HCT116 (cell line): ENCODE results near the gene TNF. TPM values are rescaled to one million over a fixed set of nuclear protein-coding genes. Genes with fewer than 3 reads are reported as not detected.

Experiments
- ATAC-seq: fragments of 200-7000 bp; cut with Tn5 transposase; 2 replicates; pipeline ENCODE4 v1.9.1; 2020; ENCODE audit warnings: mild to moderate bottlenecking, moderate library complexity
- BruUV-seq: library from RNA; stranded (reverse); fragments of 400-500 nt; replicated peaks from 2 replicates; lab custom pipeline; 2021; lab: Mats Ljungman, UMichigan
- CTCF ChIA-PET: fragments of 300-600 bp; sonication (Branson Sonifier 250); formaldehyde crosslinking; loops from one replicate; lab custom pipeline; 2021; ENCODE audit warnings: antibody characterized with exemption; lab: Charles Lee
- POLR2A ChIA-PET: fragments of 300-600, 350-600 bp; sonication (Branson Sonifier 250); formaldehyde crosslinking; loops from one replicate; lab custom pipeline; 2021; ENCODE audit warnings: antibody characterized with exemption; lab: Charles Lee
- RAD21 ChIA-PET, 2 experiments: fragments of 300-600 bp; sonication (Branson Sonifier 250); formaldehyde crosslinking; loops; one replicate each; lab custom pipeline; 2023; ENCODE audit warnings: low total read pairs in 2 of 2; ENCODE audit not compliant: uncharacterized antibody in 2 of 2, unreplicated experiment in 2 of 2, low non-redundant PET in 1 of 2; lab: Charles Lee
- DNase-seq: peaks from one replicate; pipeline ENCODE4 v3.0.0-alpha.2; 2010; ENCODE audit warnings: low read depth, low spot score
- H2AFZ ChIP-seq: fragments of 200-600 bp; shearing (Covaris generic), sonication (generic); 2 replicates; pipeline ENCODE4 v1.6.1; 2017; ENCODE audit warnings: low read depth, mixed run types, mixed read lengths, antibody characterized with exemption, low read length; ENCODE audit not compliant: poor library complexity, severe bottlenecking
- H3K27ac ChIP-seq: 2 replicates; pipeline ENCODE4 v1.5.1; 2012; ENCODE audit warnings: low read depth, low read length
- H3K27me3 ChIP-seq: fragments of 200-600 bp; sonication (generic); 2 replicates; pipeline ENCODE4 v1.6.1; 2016; ENCODE audit warnings: mixed run types, low read length, mixed read lengths; ENCODE audit not compliant: insufficient read depth
- H3K36me3 ChIP-seq, 2 experiments: fragments of 200-500 bp in 1 of 2; fragments of 200-600 bp in 1 of 2; sonication (Bioruptor generic) in 1 of 2; sonication (generic) in 1 of 2; 2 replicates each; pipeline versions ENCODE4 v1.5.1 to v1.6.1; 2014 to 2016; ENCODE audit warnings: low read length in 2 of 2, inconsistent platforms in 1 of 2, mixed read lengths in 1 of 2, mixed run types in 1 of 2; ENCODE audit not compliant: insufficient read depth in 2 of 2, control insufficient read depth in 1 of 2
- H3K4me1 ChIP-seq, 2 experiments: fragments of 200-600 bp in 1 of 2; sonication (generic) in 1 of 2; 2 replicates each; pipeline versions ENCODE4 v1.5.1 to v1.6.1; 2012 to 2017; ENCODE audit warnings: low read length in 2 of 2, inconsistent platforms in 1 of 2, mild to moderate bottlenecking in 1 of 2, mixed read lengths in 1 of 2, mixed run types in 1 of 2, moderate library complexity in 1 of 2; ENCODE audit not compliant: insufficient read depth in 2 of 2, control insufficient read depth in 1 of 2
- H3K4me2 ChIP-seq: fragments of 200-600 bp; sonication (generic); 2 replicates; pipeline ENCODE4 v1.6.1; 2017; ENCODE audit warnings: mixed run types, low read length, mixed read lengths
- H3K4me3 ChIP-seq, 2 experiments: fragments of 200-600 bp in 1 of 2; sonication (generic) in 1 of 2; replicated peaks in 1 of 2; 2 replicates each; pipeline ENCODE4 v1.5.1; 2011 to 2016; ENCODE audit warnings: low read length in 2 of 2, control low read depth in 1 of 2, low read depth in 1 of 2, mild to moderate bottlenecking in 1 of 2, mixed read lengths in 1 of 2, mixed run types in 1 of 2
- H3K79me2 ChIP-seq: fragments of 200-600 bp; sonication (generic); 2 replicates; pipeline ENCODE4 v1.6.1; 2017; ENCODE audit warnings: mild to moderate bottlenecking, mixed run types, low read length, moderate library complexity, mixed read lengths; ENCODE audit not compliant: insufficient read depth
- H3K9ac ChIP-seq: fragments of 200-600 bp; sonication (generic); 2 replicates; pipeline ENCODE4 v1.6.1; 2016; ENCODE audit warnings: low read length, mixed read lengths
- H3K9me2 ChIP-seq: fragments of 200-600 bp; sonication (generic), shearing (Covaris generic); 2 replicates; pipeline ENCODE4 v1.6.1; 2017; ENCODE audit warnings: mixed run types, mild to moderate bottlenecking, moderate library complexity; ENCODE audit not compliant: insufficient read depth
- H3K9me3 ChIP-seq, 2 experiments: fragments of 200-500 bp in 1 of 2; fragments of 200-600 bp in 1 of 2; sonication (Bioruptor generic) in 1 of 2; sonication (generic) in 1 of 2; 2 replicates each; pipeline ENCODE4 v1.6.1; 2014 to 2017; ENCODE audit warnings: low read length in 2 of 2, mixed read lengths in 2 of 2, inconsistent platforms in 1 of 2, low read depth in 1 of 2, mild to moderate bottlenecking in 1 of 2, mixed run types in 1 of 2, moderate library complexity in 1 of 2; ENCODE audit not compliant: control insufficient read depth in 1 of 2, insufficient read depth in 1 of 2
- H4K20me1 ChIP-seq: fragments of 200-600 bp; sonication (generic), shearing (Covaris generic); 2 replicates; pipeline ENCODE4 v1.6.1; 2017; ENCODE audit warnings: mixed run types, mild to moderate bottlenecking, moderate library complexity; ENCODE audit not compliant: insufficient read depth
- ATF3 ChIP-seq: IDR thresholded peaks from 2 replicates; pipeline ENCODE4 v1.6.1; 2012
- CBX3 ChIP-seq: IDR thresholded peaks from 2 replicates; pipeline ENCODE4 v1.6.1; 2012; ENCODE audit warnings: low read depth
- CEBPB ChIP-seq: IDR thresholded peaks from 2 replicates; pipeline ENCODE4 v1.6.1; 2012; ENCODE audit warnings: low read depth
- EGR1 ChIP-seq: IDR thresholded peaks from 2 replicates; pipeline ENCODE4 v1.6.1; 2012; ENCODE audit warnings: low read depth
- EZH2phosphoT487 ChIP-seq: fragments of 200-600 bp; IDR thresholded peaks from 2 replicates; pipeline ENCODE4 v1.6.1; 2018; ENCODE audit warnings: antibody characterized with exemption, borderline replicate concordance
- JUND ChIP-seq: IDR thresholded peaks from 2 replicates; pipeline ENCODE4 v1.6.1; 2012
- MAX ChIP-seq: IDR thresholded peaks from 2 replicates; pipeline ENCODE4 v1.6.1; 2012
- POLR2AphosphoS5 ChIP-seq: IDR thresholded peaks from 2 replicates; pipeline ENCODE4 v1.6.1; 2011; ENCODE audit warnings: mild to moderate bottlenecking, low read depth, low read length, moderate library complexity
- RAD21 ChIP-seq: IDR thresholded peaks from 2 replicates; pipeline ENCODE4 v1.6.1; 2012; ENCODE audit warnings: low read depth, mild to moderate bottlenecking
- REST ChIP-seq: IDR thresholded peaks from 2 replicates; pipeline ENCODE4 v1.6.1; 2012; ENCODE audit warnings: low read depth
- SP1 ChIP-seq: IDR thresholded peaks from 2 replicates; pipeline ENCODE4 v1.6.1; 2012; ENCODE audit warnings: low read depth
- SRF ChIP-seq: IDR thresholded peaks from 2 replicates; pipeline ENCODE4 v1.6.1; 2012; ENCODE audit warnings: low read depth
- TCF7L2 ChIP-seq: IDR thresholded peaks from 2 replicates; pipeline ENCODE4 v1.7.0; 2011; ENCODE audit warnings: borderline replicate concordance, inconsistent platforms; ENCODE audit not compliant: insufficient read depth, insufficient read length; ENCODE audit errors: extremely low read depth
- YY1 ChIP-seq: IDR thresholded peaks from 2 replicates; pipeline ENCODE4 v1.6.1; 2011; ENCODE audit warnings: low read length, low read depth, moderate library complexity, mild to moderate bottlenecking; ENCODE audit not compliant: insufficient replicate concordance; ENCODE audit errors: extremely low read depth
- ZBTB33 ChIP-seq: IDR thresholded peaks from 2 replicates; pipeline ENCODE4 v1.6.1; 2011; ENCODE audit warnings: mild to moderate bottlenecking, low read length, moderate library complexity; ENCODE audit not compliant: insufficient replicate concordance; ENCODE audit errors: extremely low read depth
- ZFX ChIP-seq: fragments of 450-650 bp; IDR thresholded peaks from 2 replicates; pipeline ENCODE4 v1.6.1; 2017
- ZNF274 ChIP-seq: fragments of 200-500 bp; sonication (Bioruptor generic); IDR thresholded peaks from 2 replicates; pipeline ENCODE4 v1.6.1; 2014; ENCODE audit warnings: mild to moderate bottlenecking, low read depth, low read length, inconsistent platforms
- intact Hi-C: fragments of 100-400 bp; cut with micrococcal nuclease; formaldehyde crosslinking; loops from 2 replicates; pipeline ENCODE4 v1.10.0; 2022
- total RNA-seq: library from RNA; stranded (reverse); gene quantifications from one replicate; pipeline ENCODE4 v1.2.1, GENCODE V29; 2021; ENCODE audit not compliant: unreplicated experiment

TNF gene
- total RNA-seq, 1 experiment from 2014 or later, result 0.59 TPM

GRCh38 chr6:31619805-31620585 is 44.6 kb downstream of the TNF start (continued):
- peak; percentile 13 for TF ChIP-seq YY1
- TF ChIP-seq ZFX, result no peak
- TF ChIP-seq SP1, result peak; percentile 91
- peak; percentile 94 for TF ChIP-seq EGR1
- TF ChIP-seq JUND, result no peak
- TF ChIP-seq, all 23 proteins: peak for 7

GRCh38 chr6:31620586-31621319 is 45.4 kb downstream of the TNF start, which contains the start of gene PRRC2A:
Gene PRRC2A, plus strand, starts transcription at chr6:31620715. Its CDS starts 2,075 bp downstream, at chr6:31622790.
- no peaks in the 10 kb centered on the region for H3K9me3 ChIP-seq
- H3K9ac ChIP-seq, result peak within 1 kb of the TSS; percentile 98
- DNase-seq (peak; percentile 47), ATAC-seq (peak; percentile 75)
- H3K79me2 ChIP-seq, result peaks cover 49% of the 10 kb centered on the region
- RAD21 ChIA-PET, result no interaction called here
- H3K36me3 ChIP-seq, result peaks cover 13 to 44% of the 10 kb centered on the region in 2 experiments
- no peaks in the 10 kb centered on the region for H3K9me2 ChIP-seq
- CTCF ChIA-PET, result interaction anchor here (1.0 to 1.3 kb wide), 2 partner anchors 22 to 40 kb away, joined by 3 to 5 read pairs; no protein-coding TSS in a partner anchor
- intact Hi-C loops, result loop anchor here (1.0 kb wide), 2 partner anchors 32 to 74 kb away; partner anchors contain the start of genes ATP6V1G2 and BAG6
- no peak within 1 kb of the TSS for H2AFZ ChIP-seq
- H3K27ac ChIP-seq, result peak within 1 kb of the TSS; percentile 90
- H3K4me3 ChIP-seq, result peak within 1 kb of the TSS; percentile 99 to 100
- POLR2A ChIA-PET, result interaction anchor here (0.7 to 1.6 kb wide), 5 partner anchors 8 to 207 kb away, joined by 3 to 4 read pairs (median 3); partner anchors contain the start of genes C6orf47 and HSPA1B
- H4K20me1 ChIP-seq, result no peaks in the 10 kb centered on the region
- no TSS peak for BruUV-seq
- peaks cover 6 to 18% of the 10 kb centered on the region in 2 experiments; a peak in 3 of 4 replicates for H3K4me1 ChIP-seq
- H3K4me2 ChIP-seq, result peak within 1 kb of the TSS; percentile 91
- H3K27me3 ChIP-seq, result no peaks in the 10 kb centered on the region
- no peak for TF ChIP-seq MAX
- no peak for TF ChIP-seq EZH2phosphoT487
- TF ChIP-seq RAD21, result no peak
- peak; percentile 87 for TF ChIP-seq YY1
- peak; percentile 71 for TF ChIP-seq POLR2AphosphoS5
- TF ChIP-seq CEBPB, result no peak
- TF ChIP-seq ZBTB33, result no peak
- no peak for TF ChIP-seq SRF
- no peak for TF ChIP-seq ZNF274
- no peak for TF ChIP-seq CBX3
- peak; percentile 82 for TF ChIP-seq EGR1
- no peak for TF ChIP-seq REST
- no peak for TF ChIP-seq ATF3
- TF ChIP-seq TCF7L2, result no peak
